HFFc6 (cell line): ENCODE measurements around the gene SKI. TPM values are rescaled to one million over a fixed set of nuclear protein-coding genes. Genes with fewer than 3 reads are reported as not detected.
A peak's percentile ranks its signal among the peaks of the same experiment; 100 is the strongest.

Experiments
- DNase-seq: peaks from one replicate; pipeline ENCODE4 v3.0.0-alpha.2; 2018
- H3K27ac Mint-ChIP-seq: 2 replicates; pipeline ENCODE4 v1.8.0; 2020; ENCODE audit warnings: mild to moderate bottlenecking, mixed read lengths
- H3K27me3 Mint-ChIP-seq: 2 replicates; pipeline ENCODE4 v1.8.0; 2021; ENCODE audit warnings: mild to moderate bottlenecking, moderate library complexity, mixed read lengths; ENCODE audit not compliant: insufficient read depth
- H3K36me3 Mint-ChIP-seq: 2 replicates; pipeline ENCODE4 v1.8.0; 2021; ENCODE audit warnings: low read depth, mixed read lengths
- H3K4me1 Mint-ChIP-seq: 2 replicates; pipeline ENCODE4 v1.8.0; 2020; ENCODE audit warnings: low read depth, mixed read lengths
- H3K4me3 Mint-ChIP-seq: 2 replicates; pipeline ENCODE4 v1.8.0; 2020; ENCODE audit warnings: mild to moderate bottlenecking, moderate library complexity, mixed read lengths
- H3K9me3 Mint-ChIP-seq: 2 replicates; pipeline ENCODE4 v1.8.0; 2020; ENCODE audit warnings: mild to moderate bottlenecking, mixed read lengths
- total RNA-seq, 6 experiments: library from RNA; stranded (reverse); fragmentation: NEBNext Ultra II Directional; extraction: Animal tissue kit (Norgen Biotek cat#: 25700); gene quantifications; 2 replicates in 1 of 6; 3 replicates in 5 of 6; pipeline ENCODE4 v1.2.3, GENCODE V29; 2021
- TF ChIP-seq, protein P1 (sequence below): fragments of 200-600 bp; sonication (generic); IDR thresholded peaks from 2 replicates; pipeline ENCODE4 v1.5.0; 2021; ENCODE audit warnings: antibody characterized with exemption, mild to moderate bottlenecking

Gene SKI
- total RNA-seq, 6 experiments from 2014 or later, result 63.7 to 76.6 (median 66.1) TPM

GRCh38 chr1:2350501-2350900 is 122.4 kb downstream of the SKI start:
- H3K36me3 Mint-ChIP-seq, result no peaks in the 10 kb centered on the region
- H3K27me3 Mint-ChIP-seq, result peaks cover 16% of the 10 kb centered on the region
- no peak overlapping the region for H3K27ac Mint-ChIP-seq
- no peak for DNase-seq
- H3K9me3 Mint-ChIP-seq, result no peaks in the 10 kb centered on the region
- no peak overlapping the region for H3K4me3 Mint-ChIP-seq
- TF ChIP-seq, protein P1, sequence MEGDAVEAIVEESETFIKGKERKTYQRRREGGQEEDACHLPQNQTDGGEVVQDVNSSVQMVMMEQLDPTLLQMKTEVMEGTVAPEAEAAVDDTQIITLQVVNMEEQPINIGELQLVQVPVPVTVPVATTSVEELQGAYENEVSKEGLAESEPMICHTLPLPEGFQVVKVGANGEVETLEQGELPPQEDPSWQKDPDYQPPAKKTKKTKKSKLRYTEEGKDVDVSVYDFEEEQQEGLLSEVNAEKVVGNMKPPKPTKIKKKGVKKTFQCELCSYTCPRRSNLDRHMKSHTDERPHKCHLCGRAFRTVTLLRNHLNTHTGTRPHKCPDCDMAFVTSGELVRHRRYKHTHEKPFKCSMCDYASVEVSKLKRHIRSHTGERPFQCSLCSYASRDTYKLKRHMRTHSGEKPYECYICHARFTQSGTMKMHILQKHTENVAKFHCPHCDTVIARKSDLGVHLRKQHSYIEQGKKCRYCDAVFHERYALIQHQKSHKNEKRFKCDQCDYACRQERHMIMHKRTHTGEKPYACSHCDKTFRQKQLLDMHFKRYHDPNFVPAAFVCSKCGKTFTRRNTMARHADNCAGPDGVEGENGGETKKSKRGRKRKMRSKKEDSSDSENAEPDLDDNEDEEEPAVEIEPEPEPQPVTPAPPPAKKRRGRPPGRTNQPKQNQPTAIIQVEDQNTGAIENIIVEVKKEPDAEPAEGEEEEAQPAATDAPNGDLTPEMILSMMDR, result no peak
- 0 out of 2 replicates have a peak, but pooled peaks cover 6% of the 10 kb centered on the region for H3K4me1 Mint-ChIP-seq

GRCh38 chr1:2350911-2351655 is 123.0 kb downstream of the SKI start:
- Mint-ChIP-seq H3K27me3 (peaks cover 15% of the 10 kb centered on the region), H3K36me3 (no peaks in the 10 kb centered on the region), H3K27ac (no peak overlapping the region), H3K9me3 (no peaks in the 10 kb centered on the region), H3K4me1 (0 out of 2 replicates have a peak, but pooled peaks cover 6% of the 10 kb centered on the region), H3K4me3 (no peak overlapping the region)
- TF ChIP-seq, protein P1, result no peak
- DNase-seq, result no peak

- Mint-ChIP-seq H3K36me3 (no peaks in the 10 kb centered on the region), H3K4me3 (no peak overlapping the region), H3K27me3 (peaks cover 15% of the 10 kb centered on the region), H3K27ac (no peak overlapping the region), H3K4me1 (0 out of 2 replicates have a peak, but pooled peaks cover 6% of the 10 kb centered on the region), H3K9me3 (no peaks in the 10 kb centered on the region)
- DNase-seq, result no peak
- TF ChIP-seq, protein P1, result no peak
Measured at GRCh38 chr1:2351723-2352122, 123.6 kb downstream of the SKI start.

- TF ChIP-seq, protein P1, result 0 out of 2 replicates have a peak, but pooled peaks have one; percentile 14
- Mint-ChIP-seq H3K9me3 (no peaks in the 10 kb centered on the region), H3K27ac (no peak overlapping the region), H3K36me3 (no peaks in the 10 kb centered on the region), H3K27me3 (peaks cover 15% of the 10 kb centered on the region), H3K4me3 (no peak overlapping the region), H3K4me1 (0 out of 2 replicates have a peak, but pooled peaks cover 6% of the 10 kb centered on the region)
- DNase-seq, result no peak
Measured at GRCh38 chr1:2352341-2352896, 124.3 kb downstream of the SKI start.

- Mint-ChIP-seq H3K4me1 (0 out of 2 replicates have a peak, but pooled peaks cover 6% of the 10 kb centered on the region), H3K36me3 (no peaks in the 10 kb centered on the region), H3K27ac (no peak overlapping the region), H3K4me3 (no peak overlapping the region), H3K27me3 (peaks cover 15% of the 10 kb centered on the region), H3K9me3 (no peaks in the 10 kb centered on the region)
- TF ChIP-seq, protein P1, result no peak
- no peak for DNase-seq
Measured at GRCh38 chr1:2352897-2353550, 124.9 kb downstream of the SKI start.
